ENCODE results near the gene ZMIZ1. TPM values are rescaled to one million over a fixed set of nuclear protein-coding genes. Genes with fewer than 3 reads are reported as not detected.

Gene ZMIZ1
- total and polyA plus RNA-seq, 2 experiments from 2014 or later, result 9.2 to 30.9 TPM

DNA sequence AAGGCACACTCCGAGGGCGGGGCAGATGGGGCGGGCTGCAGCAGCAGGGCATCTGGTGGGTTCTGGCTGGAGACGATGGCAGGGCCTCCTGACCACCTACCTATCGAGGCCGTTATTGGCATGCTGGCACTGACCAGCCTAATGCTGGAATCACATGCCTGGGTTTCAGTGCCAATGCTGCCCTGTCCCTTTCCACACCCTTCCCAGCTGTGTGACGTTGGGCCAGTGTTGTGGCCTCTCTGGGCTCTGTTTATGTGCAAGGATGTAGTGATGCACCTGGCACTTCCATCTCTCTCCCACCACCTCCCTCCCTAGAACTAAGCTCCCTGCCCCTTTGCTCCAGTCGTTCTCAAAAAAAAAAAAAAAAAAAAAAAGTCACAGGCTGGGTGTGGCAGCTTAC, 132.9 kb downstream of the ZMIZ1 start:
- no peaks in the 10 kb centered on the region for H3K9me3 Mint-ChIP-seq
- peaks cover 4% of the 10 kb centered on the region for H3K27me3 Mint-ChIP-seq (ENCODE audit: insufficient read depth, low read depth, poor library complexity)
- DNase-seq (ENCODE audit: low spot score) (no peak), ATAC-seq (no peak)
- H3K27ac ChIP-seq (ENCODE audit: low read depth), result no peak overlapping the region
- no peaks in the 10 kb centered on the region for H3K79me2 ChIP-seq (replicated peaks; ENCODE audit: insufficient read depth)
- H3K36me3 ChIP-seq (ENCODE audit: insufficient read depth), result no peaks in the 10 kb centered on the region
- TF ChIP-seq ZNF114 (CRISPR knock-in tag; IDR thresholded peaks at IDR 0.05) (no peak), JUNB (IDR thresholded peaks at IDR 0.05; ENCODE audit: unreplicated experiment) (no peak), CREB1 (CRISPR knock-in tag; IDR thresholded peaks at IDR 0.05; ENCODE audit: low read depth) (no peak), EZH2 (IDR thresholded peaks at IDR 0.05; ENCODE audit: low read depth, unreplicated experiment) (no peak), STAT1 (IDR thresholded peaks at IDR 0.05; ENCODE audit: unreplicated experiment) (no peak), EZH2phosphoT487 (IDR thresholded peaks at IDR 0.05; ENCODE audit: unreplicated experiment) (no peak), NANOG (IDR thresholded peaks at IDR 0.05; ENCODE audit: borderline replicate concordance) (no peak), ZNF331 (CRISPR knock-in tag; IDR thresholded peaks at IDR 0.05; ENCODE audit: low read depth) (no peak), POLR2AphosphoS5 (IDR thresholded peaks at IDR 0.05; ENCODE audit: low read depth) (no peak)
- TF ChIP-seq, protein P1, sequence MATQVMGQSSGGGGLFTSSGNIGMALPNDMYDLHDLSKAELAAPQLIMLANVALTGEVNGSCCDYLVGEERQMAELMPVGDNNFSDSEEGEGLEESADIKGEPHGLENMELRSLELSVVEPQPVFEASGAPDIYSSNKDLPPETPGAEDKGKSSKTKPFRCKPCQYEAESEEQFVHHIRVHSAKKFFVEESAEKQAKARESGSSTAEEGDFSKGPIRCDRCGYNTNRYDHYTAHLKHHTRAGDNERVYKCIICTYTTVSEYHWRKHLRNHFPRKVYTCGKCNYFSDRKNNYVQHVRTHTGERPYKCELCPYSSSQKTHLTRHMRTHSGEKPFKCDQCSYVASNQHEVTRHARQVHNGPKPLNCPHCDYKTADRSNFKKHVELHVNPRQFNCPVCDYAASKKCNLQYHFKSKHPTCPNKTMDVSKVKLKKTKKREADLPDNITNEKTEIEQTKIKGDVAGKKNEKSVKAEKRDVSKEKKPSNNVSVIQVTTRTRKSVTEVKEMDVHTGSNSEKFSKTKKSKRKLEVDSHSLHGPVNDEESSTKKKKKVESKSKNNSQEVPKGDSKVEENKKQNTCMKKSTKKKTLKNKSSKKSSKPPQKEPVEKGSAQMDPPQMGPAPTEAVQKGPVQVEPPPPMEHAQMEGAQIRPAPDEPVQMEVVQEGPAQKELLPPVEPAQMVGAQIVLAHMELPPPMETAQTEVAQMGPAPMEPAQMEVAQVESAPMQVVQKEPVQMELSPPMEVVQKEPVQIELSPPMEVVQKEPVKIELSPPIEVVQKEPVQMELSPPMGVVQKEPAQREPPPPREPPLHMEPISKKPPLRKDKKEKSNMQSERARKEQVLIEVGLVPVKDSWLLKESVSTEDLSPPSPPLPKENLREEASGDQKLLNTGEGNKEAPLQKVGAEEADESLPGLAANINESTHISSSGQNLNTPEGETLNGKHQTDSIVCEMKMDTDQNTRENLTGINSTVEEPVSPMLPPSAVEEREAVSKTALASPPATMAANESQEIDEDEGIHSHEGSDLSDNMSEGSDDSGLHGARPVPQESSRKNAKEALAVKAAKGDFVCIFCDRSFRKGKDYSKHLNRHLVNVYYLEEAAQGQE (IDR thresholded peaks at IDR 0.05; ENCODE audit: unreplicated experiment), result no peak
- TF ChIP-seq, protein P2, sequence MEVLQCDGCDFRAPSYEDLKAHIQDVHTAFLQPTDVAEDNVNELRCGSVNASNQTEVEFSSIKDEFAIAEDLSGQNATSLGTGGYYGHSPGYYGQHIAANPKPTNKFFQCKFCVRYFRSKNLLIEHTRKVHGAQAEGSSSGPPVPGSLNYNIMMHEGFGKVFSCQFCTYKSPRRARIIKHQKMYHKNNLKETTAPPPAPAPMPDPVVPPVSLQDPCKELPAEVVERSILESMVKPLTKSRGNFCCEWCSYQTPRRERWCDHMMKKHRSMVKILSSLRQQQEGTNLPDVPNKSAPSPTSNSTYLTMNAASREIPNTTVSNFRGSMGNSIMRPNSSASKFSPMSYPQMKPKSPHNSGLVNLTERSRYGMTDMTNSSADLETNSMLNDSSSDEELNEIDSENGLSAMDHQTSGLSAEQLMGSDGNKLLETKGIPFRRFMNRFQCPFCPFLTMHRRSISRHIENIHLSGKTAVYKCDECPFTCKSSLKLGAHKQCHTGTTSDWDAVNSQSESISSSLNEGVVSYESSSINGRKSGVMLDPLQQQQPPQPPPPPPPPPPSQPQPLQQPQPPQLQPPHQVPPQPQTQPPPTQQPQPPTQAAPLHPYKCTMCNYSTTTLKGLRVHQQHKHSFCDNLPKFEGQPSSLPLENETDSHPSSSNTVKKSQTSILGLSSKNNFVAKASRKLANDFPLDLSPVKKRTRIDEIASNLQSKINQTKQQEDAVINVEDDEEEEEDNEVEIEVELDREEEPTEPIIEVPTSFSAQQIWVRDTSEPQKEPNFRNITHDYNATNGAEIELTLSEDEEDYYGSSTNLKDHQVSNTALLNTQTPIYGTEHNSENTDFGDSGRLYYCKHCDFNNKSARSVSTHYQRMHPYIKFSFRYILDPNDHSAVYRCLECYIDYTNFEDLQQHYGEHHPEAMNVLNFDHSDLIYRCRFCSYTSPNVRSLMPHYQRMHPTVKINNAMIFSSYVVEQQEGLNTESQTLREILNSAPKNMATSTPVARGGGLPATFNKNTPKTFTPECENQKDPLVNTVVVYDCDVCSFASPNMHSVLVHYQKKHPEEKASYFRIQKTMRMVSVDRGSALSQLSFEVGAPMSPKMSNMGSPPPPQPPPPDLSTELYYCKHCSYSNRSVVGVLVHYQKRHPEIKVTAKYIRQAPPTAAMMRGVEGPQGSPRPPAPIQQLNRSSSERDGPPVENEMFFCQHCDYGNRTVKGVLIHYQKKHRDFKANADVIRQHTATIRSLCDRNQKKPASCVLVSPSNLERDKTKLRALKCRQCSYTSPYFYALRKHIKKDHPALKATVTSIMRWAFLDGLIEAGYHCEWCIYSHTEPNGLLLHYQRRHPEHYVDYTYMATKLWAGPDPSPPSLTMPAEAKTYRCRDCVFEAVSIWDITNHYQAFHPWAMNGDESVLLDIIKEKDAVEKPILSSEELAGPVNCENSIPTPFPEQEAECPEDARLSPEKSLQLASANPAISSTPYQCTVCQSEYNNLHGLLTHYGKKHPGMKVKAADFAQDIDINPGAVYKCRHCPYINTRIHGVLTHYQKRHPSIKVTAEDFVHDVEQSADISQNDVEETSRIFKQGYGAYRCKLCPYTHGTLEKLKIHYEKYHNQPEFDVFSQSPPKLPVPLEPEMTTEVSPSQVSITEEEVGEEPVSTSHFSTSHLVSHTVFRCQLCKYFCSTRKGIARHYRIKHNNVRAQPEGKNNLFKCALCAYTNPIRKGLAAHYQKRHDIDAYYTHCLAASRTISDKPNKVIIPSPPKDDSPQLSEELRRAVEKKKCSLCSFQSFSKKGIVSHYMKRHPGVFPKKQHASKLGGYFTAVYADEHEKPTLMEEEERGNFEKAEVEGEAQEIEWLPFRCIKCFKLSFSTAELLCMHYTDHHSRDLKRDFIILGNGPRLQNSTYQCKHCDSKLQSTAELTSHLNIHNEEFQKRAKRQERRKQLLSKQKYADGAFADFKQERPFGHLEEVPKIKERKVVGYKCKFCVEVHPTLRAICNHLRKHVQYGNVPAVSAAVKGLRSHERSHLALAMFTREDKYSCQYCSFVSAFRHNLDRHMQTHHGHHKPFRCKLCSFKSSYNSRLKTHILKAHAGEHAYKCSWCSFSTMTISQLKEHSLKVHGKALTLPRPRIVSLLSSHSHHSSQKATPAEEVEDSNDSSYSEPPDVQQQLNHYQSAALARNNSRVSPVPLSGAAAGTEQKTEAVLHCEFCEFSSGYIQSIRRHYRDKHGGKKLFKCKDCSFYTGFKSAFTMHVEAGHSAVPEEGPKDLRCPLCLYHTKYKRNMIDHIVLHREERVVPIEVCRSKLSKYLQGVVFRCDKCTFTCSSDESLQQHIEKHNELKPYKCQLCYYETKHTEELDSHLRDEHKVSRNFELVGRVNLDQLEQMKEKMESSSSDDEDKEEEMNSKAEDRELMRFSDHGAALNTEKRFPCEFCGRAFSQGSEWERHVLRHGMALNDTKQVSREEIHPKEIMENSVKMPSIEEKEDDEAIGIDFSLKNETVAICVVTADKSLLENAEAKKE (CRISPR knock-in tag; IDR thresholded peaks at IDR 0.05), result no peak
- TF ChIP-seq, protein P3, sequence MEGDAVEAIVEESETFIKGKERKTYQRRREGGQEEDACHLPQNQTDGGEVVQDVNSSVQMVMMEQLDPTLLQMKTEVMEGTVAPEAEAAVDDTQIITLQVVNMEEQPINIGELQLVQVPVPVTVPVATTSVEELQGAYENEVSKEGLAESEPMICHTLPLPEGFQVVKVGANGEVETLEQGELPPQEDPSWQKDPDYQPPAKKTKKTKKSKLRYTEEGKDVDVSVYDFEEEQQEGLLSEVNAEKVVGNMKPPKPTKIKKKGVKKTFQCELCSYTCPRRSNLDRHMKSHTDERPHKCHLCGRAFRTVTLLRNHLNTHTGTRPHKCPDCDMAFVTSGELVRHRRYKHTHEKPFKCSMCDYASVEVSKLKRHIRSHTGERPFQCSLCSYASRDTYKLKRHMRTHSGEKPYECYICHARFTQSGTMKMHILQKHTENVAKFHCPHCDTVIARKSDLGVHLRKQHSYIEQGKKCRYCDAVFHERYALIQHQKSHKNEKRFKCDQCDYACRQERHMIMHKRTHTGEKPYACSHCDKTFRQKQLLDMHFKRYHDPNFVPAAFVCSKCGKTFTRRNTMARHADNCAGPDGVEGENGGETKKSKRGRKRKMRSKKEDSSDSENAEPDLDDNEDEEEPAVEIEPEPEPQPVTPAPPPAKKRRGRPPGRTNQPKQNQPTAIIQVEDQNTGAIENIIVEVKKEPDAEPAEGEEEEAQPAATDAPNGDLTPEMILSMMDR (conservative IDR thresholded peaks at IDR 0.05; ENCODE audit: low read depth in 2 of 2), result no peak
- TF ChIP-seq, protein P4, sequence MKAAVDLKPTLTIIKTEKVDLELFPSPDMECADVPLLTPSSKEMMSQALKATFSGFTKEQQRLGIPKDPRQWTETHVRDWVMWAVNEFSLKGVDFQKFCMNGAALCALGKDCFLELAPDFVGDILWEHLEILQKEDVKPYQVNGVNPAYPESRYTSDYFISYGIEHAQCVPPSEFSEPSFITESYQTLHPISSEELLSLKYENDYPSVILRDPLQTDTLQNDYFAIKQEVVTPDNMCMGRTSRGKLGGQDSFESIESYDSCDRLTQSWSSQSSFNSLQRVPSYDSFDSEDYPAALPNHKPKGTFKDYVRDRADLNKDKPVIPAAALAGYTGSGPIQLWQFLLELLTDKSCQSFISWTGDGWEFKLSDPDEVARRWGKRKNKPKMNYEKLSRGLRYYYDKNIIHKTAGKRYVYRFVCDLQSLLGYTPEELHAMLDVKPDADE (IDR thresholded peaks at IDR 0.05), result no peak
- no peaks in the 10 kb centered on the region for H3K9me2 ChIP-seq (ENCODE audit: insufficient read depth)
- H3K4me1 ChIP-seq (ENCODE audit: insufficient read depth), result no peaks in the 10 kb centered on the region
- H3K36me3 Mint-ChIP-seq (ENCODE audit: low read depth), result peaks cover 7% of the 10 kb centered on the region
- peaks cover 7% of the 10 kb centered on the region; the same call in 1 of the 2 replicates for H4K20me1 ChIP-seq (replicated peaks; ENCODE audit: insufficient read depth)
- no peak overlapping the region for H3K27ac Mint-ChIP-seq
- H2AFZ ChIP-seq, result no peak overlapping the region
- no peak overlapping the region for H3K4me3 Mint-ChIP-seq
- no peak overlapping the region for H3K4me3 ChIP-seq
- H3F3A ChIP-seq (replicated peaks; ENCODE audit: low read depth), result no peaks in the 10 kb centered on the region
- no peaks in the 10 kb centered on the region; the same call in 1 of the 3 replicates for H3K4me1 Mint-ChIP-seq
- no peak overlapping the region for H3K4me2 ChIP-seq
- no peaks in the 10 kb centered on the region for H3K27me3 ChIP-seq (ENCODE audit: insufficient read depth)

Measured in GM23338 (cell line).